Thyroid gland (tissue), 4 donors: ENCODE measurements around the gene NCK1.

ENCODE experiments used
- POLR2A ChIP-seq, 2 donors: fragments of 450-650 bp; IDR thresholded peaks; one replicate each; pipeline ENCODE4 v1.6.1; 2017; ENCODE audit warnings: antibody characterized with exemption in 2 of 2, mild to moderate bottlenecking in 2 of 2, moderate library complexity in 1 of 2
- TF ChIP-seq, protein P1 (sequence below), 6 experiments: fragments of 200-600 bp in 3 of 6; fragments of 450-650 bp in 3 of 6; sonication (generic) in 3 of 6; IDR thresholded peaks; one replicate each; pipeline ENCODE4 v1.5.1; 2016 to 2019; ENCODE audit warnings: antibody characterized with exemption in 6 of 6, mild to moderate bottlenecking in 2 of 6, inconsistent platforms in 1 of 6, moderate library complexity in 1 of 6

DNA sequence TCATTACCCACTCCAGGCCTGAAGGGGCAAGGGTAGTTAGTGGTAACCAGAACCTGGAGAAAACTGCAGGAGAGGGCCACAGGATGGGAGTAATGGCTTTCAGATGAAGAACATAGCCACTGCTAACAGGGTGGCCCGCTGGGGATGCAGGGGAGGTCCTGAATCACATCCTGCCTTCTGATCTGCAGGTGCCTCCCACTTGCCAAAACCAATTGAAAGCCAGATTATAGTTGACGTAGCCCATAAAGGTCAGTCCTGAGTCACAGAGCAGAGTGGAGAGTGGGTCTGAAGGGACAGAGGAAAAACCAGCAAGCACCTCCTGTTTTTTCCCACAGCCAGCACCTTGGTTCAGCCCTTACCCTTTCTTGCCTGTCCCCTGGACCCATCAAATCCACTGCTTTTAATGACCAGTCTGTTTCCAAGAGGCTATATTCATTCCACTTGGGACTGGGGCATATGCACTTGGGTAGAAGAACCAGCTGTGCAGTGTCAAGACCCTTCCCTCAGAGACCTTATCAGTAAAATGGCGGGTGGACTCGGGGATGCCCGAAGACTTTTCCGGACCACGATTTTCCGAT, 43.7 kb upstream of the NCK1 start:
- TF ChIP-seq, protein P1, sequence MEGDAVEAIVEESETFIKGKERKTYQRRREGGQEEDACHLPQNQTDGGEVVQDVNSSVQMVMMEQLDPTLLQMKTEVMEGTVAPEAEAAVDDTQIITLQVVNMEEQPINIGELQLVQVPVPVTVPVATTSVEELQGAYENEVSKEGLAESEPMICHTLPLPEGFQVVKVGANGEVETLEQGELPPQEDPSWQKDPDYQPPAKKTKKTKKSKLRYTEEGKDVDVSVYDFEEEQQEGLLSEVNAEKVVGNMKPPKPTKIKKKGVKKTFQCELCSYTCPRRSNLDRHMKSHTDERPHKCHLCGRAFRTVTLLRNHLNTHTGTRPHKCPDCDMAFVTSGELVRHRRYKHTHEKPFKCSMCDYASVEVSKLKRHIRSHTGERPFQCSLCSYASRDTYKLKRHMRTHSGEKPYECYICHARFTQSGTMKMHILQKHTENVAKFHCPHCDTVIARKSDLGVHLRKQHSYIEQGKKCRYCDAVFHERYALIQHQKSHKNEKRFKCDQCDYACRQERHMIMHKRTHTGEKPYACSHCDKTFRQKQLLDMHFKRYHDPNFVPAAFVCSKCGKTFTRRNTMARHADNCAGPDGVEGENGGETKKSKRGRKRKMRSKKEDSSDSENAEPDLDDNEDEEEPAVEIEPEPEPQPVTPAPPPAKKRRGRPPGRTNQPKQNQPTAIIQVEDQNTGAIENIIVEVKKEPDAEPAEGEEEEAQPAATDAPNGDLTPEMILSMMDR (IDR thresholded peaks at IDR 0.05), result no peak
- TF ChIP-seq POLR2A (IDR thresholded peaks at IDR 0.05), result no peak
